Measurements from ENCODE around the gene SLAMF7. TPM values are rescaled to one million over a fixed set of nuclear protein-coding genes. Genes with fewer than 3 reads are reported as not detected.

The SLAMF7 gene
- total RNA-seq, 1 donor from 2014 or later = not detected

- Histone ChIP-seq H3K4me3 (no peak overlapping the region), H3K4me1 (no peaks in the 10 kb centered on the region), H3K9me3 (no peaks in the 10 kb centered on the region), H3K27ac (no peak overlapping the region), H3K27me3 (no peaks in the 10 kb centered on the region), H3K36me3 (no peaks in the 10 kb centered on the region)
- no peak for DNase-seq (ENCODE audit: low spot score in 2 of 2)
- intact Hi-C loops (cut with DNase I) = no loop called here
- TF ChIP-seq CTCF (IDR thresholded peaks at IDR 0.05) = no peak
Observed at GRCh38 chr1:160744199-160744851, 5.3 kb downstream of the SLAMF7 start.

GRCh38 chr1:160744852-160745520, 5.9 kb downstream of the SLAMF7 start:
- Histone ChIP-seq H3K4me1 (no peaks in the 10 kb centered on the region), H3K27me3 (no peaks in the 10 kb centered on the region)
- TF ChIP-seq CTCF (IDR thresholded peaks at IDR 0.05) = no peak

GRCh38 chr1:160745551-160745950, 6.5 kb downstream of the SLAMF7 start:
- Histone ChIP-seq H3K4me1 (no peaks in the 10 kb centered on the region), H3K27me3 (no peaks in the 10 kb centered on the region), H3K9me3 (no peaks in the 10 kb centered on the region), H3K4me3 (no peak overlapping the region), H3K36me3 (no peaks in the 10 kb centered on the region), H3K27ac (no peak overlapping the region)
- intact Hi-C loops (cut with DNase I) = no loop called here
- TF ChIP-seq CTCF (IDR thresholded peaks at IDR 0.05) = no peak
- no peak for DNase-seq (ENCODE audit: low spot score in 2 of 2)

More at GRCh38 chr1:160744852-160745520, 5.9 kb downstream of the SLAMF7 start:
- no peak for DNase-seq (ENCODE audit: low spot score in 2 of 2)
- intact Hi-C loops (cut with DNase I) = no loop called here
- no peak overlapping the region for H3K27ac ChIP-seq
- no peaks in the 10 kb centered on the region for H3K9me3 ChIP-seq
- no peak overlapping the region for H3K4me3 ChIP-seq
- H3K36me3 ChIP-seq = no peaks in the 10 kb centered on the region

- H3K27me3 ChIP-seq = no peaks in the 10 kb centered on the region
- intact Hi-C loops (cut with DNase I) = no loop called here
- no peak overlapping the region for H3K4me3 ChIP-seq
- H3K9me3 ChIP-seq = no peaks in the 10 kb centered on the region
- H3K27ac ChIP-seq = no peak overlapping the region
- H3K4me1 ChIP-seq = no peaks in the 10 kb centered on the region
- no peak for DNase-seq (ENCODE audit: low spot score in 2 of 2)
- no peak for TF ChIP-seq CTCF (IDR thresholded peaks at IDR 0.05)
- H3K36me3 ChIP-seq = no peaks in the 10 kb centered on the region
Observed at GRCh38 chr1:160746836-160747500, 7.9 kb downstream of the SLAMF7 start.

GRCh38 chr1:160747717-160748116, 8.7 kb downstream of the SLAMF7 start:
- intact Hi-C loops (cut with DNase I) = no loop called here
- H3K9me3 ChIP-seq = no peaks in the 10 kb centered on the region
- H3K4me3 ChIP-seq = no peak overlapping the region
- TF ChIP-seq CTCF (IDR thresholded peaks at IDR 0.05) = no peak
- H3K4me1 ChIP-seq = no peaks in the 10 kb centered on the region
- DNase-seq (ENCODE audit: low spot score in 2 of 2) = no peak
- H3K36me3 ChIP-seq = no peaks in the 10 kb centered on the region
- no peak overlapping the region for H3K27ac ChIP-seq
- H3K27me3 ChIP-seq = no peaks in the 10 kb centered on the region

Measured in ascending aorta (tissue), 2 donors.